PC-9 (cell line): ENCODE measurements around the gene AKAP13.

Experiments used
- EZH2 ChIP-seq: fragments of 200-600 bp; sonication (generic); IDR thresholded peaks from 2 replicates; pipeline ENCODE4 v1.8.0; 2017; ENCODE audit warnings: antibody characterized with exemption, low read depth
- TF ChIP-seq, protein P1 (sequence below): fragments of 200-600 bp; sonication (generic); conservative IDR thresholded peaks from 2 replicates; pipeline ENCODE4 v1.6.1; 2017; ENCODE audit warnings: mixed run types, antibody characterized with exemption, mild to moderate bottlenecking, moderate library complexity

GRCh38 chr15:85495544-85495943, 115.1 kb downstream of the AKAP13 start:
- TF ChIP-seq, protein P1, sequence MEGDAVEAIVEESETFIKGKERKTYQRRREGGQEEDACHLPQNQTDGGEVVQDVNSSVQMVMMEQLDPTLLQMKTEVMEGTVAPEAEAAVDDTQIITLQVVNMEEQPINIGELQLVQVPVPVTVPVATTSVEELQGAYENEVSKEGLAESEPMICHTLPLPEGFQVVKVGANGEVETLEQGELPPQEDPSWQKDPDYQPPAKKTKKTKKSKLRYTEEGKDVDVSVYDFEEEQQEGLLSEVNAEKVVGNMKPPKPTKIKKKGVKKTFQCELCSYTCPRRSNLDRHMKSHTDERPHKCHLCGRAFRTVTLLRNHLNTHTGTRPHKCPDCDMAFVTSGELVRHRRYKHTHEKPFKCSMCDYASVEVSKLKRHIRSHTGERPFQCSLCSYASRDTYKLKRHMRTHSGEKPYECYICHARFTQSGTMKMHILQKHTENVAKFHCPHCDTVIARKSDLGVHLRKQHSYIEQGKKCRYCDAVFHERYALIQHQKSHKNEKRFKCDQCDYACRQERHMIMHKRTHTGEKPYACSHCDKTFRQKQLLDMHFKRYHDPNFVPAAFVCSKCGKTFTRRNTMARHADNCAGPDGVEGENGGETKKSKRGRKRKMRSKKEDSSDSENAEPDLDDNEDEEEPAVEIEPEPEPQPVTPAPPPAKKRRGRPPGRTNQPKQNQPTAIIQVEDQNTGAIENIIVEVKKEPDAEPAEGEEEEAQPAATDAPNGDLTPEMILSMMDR = no peak
- no peak for TF ChIP-seq EZH2
